ENCODE results near the gene PHLPP2.
"Not testable (repeated sequence)": the region's sequence is repeated elsewhere in the genome, so short reads cannot be mapped to it uniquely, and the experiment has no call there.

The PHLPP2 gene

GRCh38 chr16:71610936-71611871 lies 113.3 kb downstream of the PHLPP2 start:
- DNase-seq: peak; percentile 48

GRCh38 chr16:71610447-71610846 lies 114.1 kb downstream of the PHLPP2 start:
- no peak for DNase-seq

GRCh38 chr16:71609066-71609465 lies 115.4 kb downstream of the PHLPP2 start:
- DNase-seq: no peak

GRCh38 chr16:71600822-71601221 lies 123.7 kb downstream of the PHLPP2 start:
- no peak for DNase-seq

- DNase-seq: not testable (repeated sequence)
Observed at GRCh38 chr16:71598426-71598825, 126.1 kb downstream of the PHLPP2 start.

- not testable (repeated sequence) for DNase-seq
Observed at GRCh38 chr16:71595340-71595826, 129.1 kb downstream of the PHLPP2 start.
